Activated T-helper 1 cell treated with anti-CD3 and anti-CD28 coated beads, Interleukin-12 subunit alpha, Interleukin-12 subunit beta, Interleukin-2, Interleukin-4 antibody, amounts not matched to agents 30 ng/mL and 10 ng/mL and 1 ng/mL, durations not matched to agents 14 hours and 24 hours and 36 hours (primary cell): ENCODE data around the gene TAF10. TPM values are rescaled to one million over a fixed set of nuclear protein-coding genes. Genes with fewer than 3 reads are reported as not detected.

Source experiments
- DNase-seq: peaks from one replicate; pipeline ENCODE4 v3.0.0; 2021; ENCODE audit warnings: low spot score
- H3K27ac Mint-ChIP-seq: one replicate; pipeline ENCODE4 v1.8.0; 2021; ENCODE audit warnings: mild to moderate bottlenecking, mixed read lengths
- H3K27me3 Mint-ChIP-seq: one replicate; pipeline ENCODE4 v1.8.0; 2022; ENCODE audit warnings: mild to moderate bottlenecking, moderate library complexity, mixed read lengths; ENCODE audit not compliant: insufficient read depth
- H3K36me3 Mint-ChIP-seq: one replicate; pipeline ENCODE4 v1.8.0; 2021; ENCODE audit warnings: low read depth, mixed read lengths
- H3K4me1 Mint-ChIP-seq: one replicate; pipeline ENCODE4 v1.8.0; 2021; ENCODE audit warnings: low read depth, mixed read lengths
- H3K4me3 Mint-ChIP-seq: one replicate; pipeline ENCODE4 v1.8.0; 2021; ENCODE audit warnings: mild to moderate bottlenecking, moderate library complexity, mixed read lengths
- H3K9me3 Mint-ChIP-seq: one replicate; pipeline ENCODE4 v1.8.0; 2021; ENCODE audit warnings: mixed read lengths
- intact Hi-C: fragments of 100-400 bp; cut with micrococcal nuclease; formaldehyde crosslinking; loops from one replicate; pipeline ENCODE4 v1.15.1; 2024
- total RNA-seq: library from RNA; stranded (reverse); gene quantifications from 2 replicates; pipeline ENCODE4 v1.2.3, GENCODE V29; 2022

The TAF10 gene
- total RNA-seq, 1 donor from 2014 or later: 155 TPM

- H3K4me1 Mint-ChIP-seq: peaks cover 6% of the 10 kb centered on the region
These were observed 23.3 kb upstream of the TAF10 start for GRCh38 chr11:6635082-6635932.

GRCh38 chr11:6634534-6634933 lies 22.5 kb upstream of the TAF10 start:
- Mint-ChIP-seq H3K27ac (no peak overlapping the region), H3K27me3 (no peaks in the 10 kb centered on the region), H3K36me3 (no peaks in the 10 kb centered on the region), H3K4me1 (peaks cover 5% of the 10 kb centered on the region), H3K9me3 (no peaks in the 10 kb centered on the region), H3K4me3 (no peak overlapping the region)
- DNase-seq: no peak
- intact Hi-C loops: no loop called here

More at GRCh38 chr11:6635082-6635932, 23.3 kb upstream of the TAF10 start:
- Mint-ChIP-seq H3K27me3 (no peaks in the 10 kb centered on the region), H3K27ac (no peak overlapping the region), H3K9me3 (no peaks in the 10 kb centered on the region), H3K36me3 (no peaks in the 10 kb centered on the region), H3K4me3 (no peak overlapping the region)
- intact Hi-C loops: no loop called here
- DNase-seq: no peak

- Mint-ChIP-seq H3K27ac (no peak overlapping the region), H3K9me3 (no peaks in the 10 kb centered on the region), H3K4me1 (no peaks in the 10 kb centered on the region), H3K36me3 (no peaks in the 10 kb centered on the region), H3K27me3 (no peaks in the 10 kb centered on the region), H3K4me3 (no peak overlapping the region)
- intact Hi-C loops: no loop called here
- DNase-seq: no peak
These were observed 21.7 kb upstream of the TAF10 start for GRCh38 chr11:6633422-6634408.

- Mint-ChIP-seq H3K36me3 (no peaks in the 10 kb centered on the region), H3K9me3 (no peaks in the 10 kb centered on the region), H3K4me3 (no peak overlapping the region), H3K27me3 (no peaks in the 10 kb centered on the region), H3K27ac (no peak overlapping the region), H3K4me1 (peaks cover 11% of the 10 kb centered on the region)
- intact Hi-C loops: no loop called here
- no peak for DNase-seq
These were observed 20.4 kb upstream of the TAF10 start for GRCh38 chr11:6632116-6633073.

- Mint-ChIP-seq H3K9me3 (no peaks in the 10 kb centered on the region), H3K4me1 (peaks cover 13% of the 10 kb centered on the region), H3K27ac (no peak overlapping the region), H3K36me3 (no peaks in the 10 kb centered on the region), H3K27me3 (no peaks in the 10 kb centered on the region), H3K4me3 (no peak overlapping the region)
- intact Hi-C loops: no loop called here
- DNase-seq: no peak
These were observed 19.4 kb upstream of the TAF10 start for GRCh38 chr11:6631361-6631890.

- no peaks in the 10 kb centered on the region for H3K27me3 Mint-ChIP-seq
- no peak for DNase-seq
- H3K4me1 Mint-ChIP-seq: peaks cover 13% of the 10 kb centered on the region
- no peak overlapping the region for H3K4me3 Mint-ChIP-seq
- H3K9me3 Mint-ChIP-seq: no peaks in the 10 kb centered on the region
- no peaks in the 10 kb centered on the region for H3K36me3 Mint-ChIP-seq
- intact Hi-C loops: no loop called here
- H3K27ac Mint-ChIP-seq: no peak overlapping the region
These were observed 18.7 kb upstream of the TAF10 start for GRCh38 chr11:6630632-6631291.

- H3K4me3 Mint-ChIP-seq: no peak overlapping the region
- H3K27me3 Mint-ChIP-seq: no peaks in the 10 kb centered on the region
- no peaks in the 10 kb centered on the region for H3K36me3 Mint-ChIP-seq
- intact Hi-C loops: no loop called here
- H3K9me3 Mint-ChIP-seq: no peaks in the 10 kb centered on the region
- no peak for DNase-seq
- H3K27ac Mint-ChIP-seq: no peak overlapping the region
- H3K4me1 Mint-ChIP-seq: peaks cover 13% of the 10 kb centered on the region
These were observed 18.0 kb upstream of the TAF10 start for GRCh38 chr11:6629892-6630631.

GRCh38 chr11:6629573-6629891 lies 17.5 kb upstream of the TAF10 start:
- no peaks in the 10 kb centered on the region for H3K27me3 Mint-ChIP-seq
- H3K4me3 Mint-ChIP-seq: no peak overlapping the region
- DNase-seq: no peak
- H3K27ac Mint-ChIP-seq: no peak overlapping the region
- H3K9me3 Mint-ChIP-seq: no peaks in the 10 kb centered on the region
- intact Hi-C loops: no loop called here
- H3K4me1 Mint-ChIP-seq: peaks cover 13% of the 10 kb centered on the region
- no peaks in the 10 kb centered on the region for H3K36me3 Mint-ChIP-seq

GRCh38 chr11:6628526-6628925 lies 16.5 kb upstream of the TAF10 start:
- peak overlapping the region; percentile 6 for H3K27ac Mint-ChIP-seq
- H3K9me3 Mint-ChIP-seq: no peaks in the 10 kb centered on the region
- no peak for DNase-seq
- intact Hi-C loops: no loop called here
- H3K4me1 Mint-ChIP-seq: peaks cover 13% of the 10 kb centered on the region
- H3K36me3 Mint-ChIP-seq: no peaks in the 10 kb centered on the region
- no peak overlapping the region for H3K4me3 Mint-ChIP-seq
- H3K27me3 Mint-ChIP-seq: no peaks in the 10 kb centered on the region

GRCh38 chr11:6627762-6628241 lies 15.8 kb upstream of the TAF10 start:
- Mint-ChIP-seq H3K27ac (peak overlapping the region; percentile 75), H3K9me3 (no peaks in the 10 kb centered on the region), H3K4me1 (peaks cover 13% of the 10 kb centered on the region), H3K27me3 (no peaks in the 10 kb centered on the region), H3K4me3 (peak overlapping the region; percentile 53), H3K36me3 (no peaks in the 10 kb centered on the region)
- no peak for DNase-seq
- intact Hi-C loops: loop anchor here (2.0 kb wide), 1 partner anchor 21 kb away; no protein-coding TSS in a partner anchor
